K562 (cell line): ENCODE measurements around the gene EIF4G1. TPM values are rescaled to one million over a fixed set of nuclear protein-coding genes. Genes with fewer than 3 reads are reported as not detected.

Source experiments
- AFF4 ChIP-seq: sonication (generic); formaldehyde crosslinking; IDR thresholded peaks from 2 replicates; pipeline ENCODE4 v1.8.0; 2023; ENCODE audit warnings: mild to moderate bottlenecking, missing genetic modification reagents
- BCOR ChIP-seq: fragments of 450-650 bp; IDR thresholded peaks from 2 replicates; pipeline ENCODE4 v1.6.1; 2016
- CAMTA2 ChIP-seq: fragments of 250-450 bp; sonication (Bioruptor Pico); conservative IDR thresholded peaks from 2 replicates; pipeline ENCODE4 v1.5.1; 2022
- CHD7 ChIP-seq: fragments of 200-600 bp; sonication (generic); IDR thresholded peaks from one replicate; pipeline ENCODE4 v1.6.1; 2012; ENCODE audit warnings: mild to moderate bottlenecking, low read depth, low read length, inconsistent platforms
- DIDO1 ChIP-seq: fragments of 450-650 bp; IDR thresholded peaks from 2 replicates; pipeline ENCODE4 v1.6.1; 2016; ENCODE audit warnings: low read depth, missing biosample characterization, missing genetic modification characterization
- E4F1 ChIP-seq: fragments of 250-450 bp; sonication (Bioruptor Pico); IDR thresholded peaks from 2 replicates; pipeline ENCODE4 v1.5.0; 2021; ENCODE audit warnings: mild to moderate bottlenecking, borderline replicate concordance
- ELF1 ChIP-seq: fragments of 200-800 bp; sonication (Bioruptor generic); IDR thresholded peaks from 2 replicates; pipeline ENCODE4 v1.6.1; 2016; ENCODE audit warnings: missing genetic modification characterization, missing compliant biosample characterization
- EWSR1 ChIP-seq: fragments of 450-650 bp; IDR thresholded peaks from 2 replicates; pipeline ENCODE4 v1.6.1; 2018; ENCODE audit warnings: borderline replicate concordance, mild to moderate bottlenecking, low read depth, moderate library complexity; ENCODE audit not compliant: partially characterized antibody
- TEAD1 ChIP-seq, 2 experiments: fragments of 450-650 bp in 1 of 2; sonication (generic) in 1 of 2; formaldehyde crosslinking; IDR thresholded peaks; 2 replicates each; pipeline versions ENCODE4 v1.4.0 to v1.8.0; 2020 to 2022; ENCODE audit warnings: mild to moderate bottlenecking in 2 of 2, missing genetic modification reagents in 1 of 2
- ZKSCAN1 ChIP-seq: fragments of 150-350 bp; IDR thresholded peaks from 2 replicates; pipeline ENCODE4 v1.6.1; 2016; ENCODE audit warnings: low read depth, low read length
- polyA plus RNA-seq, 8 experiments: library from polyadenylated mRNA; depleted of rRNA in 4 of 8; stranded (reverse) in 5 of 8; unstranded in 3 of 8; fragments of >200 nt; fragmentation: Nextera tagmentation in 2 of 8; fragmentation: Illumina TruSeq in 1 of 8; extraction: Ambion mirVana in 2 of 8; extraction: Trizol in 1 of 8; gene quantifications; 2 replicates each; pipeline versions ENCODE4 v1.2.1 to v1.2.3, GENCODE V29; 2011 to 2014; ENCODE audit warnings: inconsistent platforms in 1 of 8, missing spikeins in 1 of 8
- total RNA-seq, 7 experiments: library from RNA; depleted of rRNA in 6 of 7; stranded (reverse); fragments of >200 nt in 6 of 7; fragmentation: Illumina TruSeq in 2 of 7; extraction: Trizol in 2 of 7; gene quantifications; 2 replicates each; pipeline versions ENCODE4 v1.2.1 to v1.2.3, GENCODE V29; 2011 to 2021; ENCODE audit warnings: low replicate concordance in 1 of 7

EIF4G1 gene
- total and polyA plus RNA-seq, 9 of the 15 experiments (the other 6 are each of a cell fraction or from before 2014, with no cell fraction given) = 4.6 to 505 (median 155) TPM

- TF ChIP-seq AFF4 (CRISPR knock-in tag) = no peak
- TF ChIP-seq E4F1 (CRISPR knock-in tag) = no peak
- no peak for TF ChIP-seq TEAD1 (CRISPR knock-in tag; IDR thresholded peaks at IDR 0.05)
- TF ChIP-seq EWSR1 = no peak
- TF ChIP-seq ELF1 (tag) = no peak
- no peak for TF ChIP-seq BCOR
- TF ChIP-seq CAMTA2 = no peak
- TF ChIP-seq CHD7 = no peak
- TF ChIP-seq DIDO1 (tag) = no peak
- no peak for TF ChIP-seq ZKSCAN1
Measured at GRCh38 chr3:184371570-184372018, 57.2 kb downstream of the EIF4G1 start (continued).
